Osteocyte (in vitro differentiated cells): ENCODE results near the gene ZNG1A. TPM values are rescaled to one million over a fixed set of nuclear protein-coding genes. Genes with fewer than 3 reads are reported as not detected.
"Not testable (repeated sequence)": the region's sequence is repeated elsewhere in the genome, so short reads cannot be mapped to it uniquely, and the experiment has no call there.

Experiments
- DNase-seq: peaks from one replicate; pipeline ENCODE4 v3.0.0; 2021; ENCODE audit warnings: mixed read lengths; ENCODE audit not compliant: unreplicated experiment; ENCODE audit errors: extremely low spot score
- H3K27ac Mint-ChIP-seq: one replicate; pipeline ENCODE4 v1.8.0; 2021; ENCODE audit warnings: mild to moderate bottlenecking, mixed read lengths; ENCODE audit not compliant: unreplicated experiment
- H3K27me3 Mint-ChIP-seq: one replicate; pipeline ENCODE4 v1.8.0; 2021; ENCODE audit warnings: mixed read lengths; ENCODE audit not compliant: unreplicated experiment
- H3K36me3 Mint-ChIP-seq: one replicate; pipeline ENCODE4 v1.8.0; 2021; ENCODE audit warnings: mixed read lengths; ENCODE audit not compliant: unreplicated experiment
- H3K4me1 Mint-ChIP-seq: one replicate; pipeline ENCODE4 v1.8.0; 2021; ENCODE audit warnings: mixed read lengths; ENCODE audit not compliant: unreplicated experiment
- H3K4me3 Mint-ChIP-seq: one replicate; pipeline ENCODE4 v1.8.0; 2021; ENCODE audit warnings: mild to moderate bottlenecking, moderate library complexity, mixed read lengths; ENCODE audit not compliant: unreplicated experiment
- H3K9me3 Mint-ChIP-seq: one replicate; pipeline ENCODE4 v1.8.0; 2021; ENCODE audit warnings: mixed read lengths; ENCODE audit not compliant: unreplicated experiment
- total RNA-seq: library from RNA; stranded (reverse); gene quantifications from 2 replicates; pipeline ENCODE4 v1.2.1, GENCODE V29; 2021

ZNG1A gene
- total RNA-seq, 1 donor from 2014 or later: 26.3 TPM

GRCh38 chr9:86697-87096, 92.2 kb downstream of the ZNG1A start:
- H3K27ac Mint-ChIP-seq, H3K4me3 Mint-ChIP-seq, DNase-seq, H3K9me3 Mint-ChIP-seq, H3K36me3 Mint-ChIP-seq, H3K4me1 Mint-ChIP-seq: not testable (repeated sequence)
- peaks cover 18% of the 10 kb centered on the region for H3K27me3 Mint-ChIP-seq

- H3K36me3 Mint-ChIP-seq, H3K4me1 Mint-ChIP-seq, H3K4me3 Mint-ChIP-seq, H3K27ac Mint-ChIP-seq, DNase-seq, H3K9me3 Mint-ChIP-seq: not testable (repeated sequence)
- peaks cover 19% of the 10 kb centered on the region for H3K27me3 Mint-ChIP-seq
Observed at GRCh38 chr9:82932-83689, 95.7 kb downstream of the ZNG1A start.

GRCh38 chr9:78333-78732, 100.5 kb downstream of the ZNG1A start:
- not testable (repeated sequence) for H3K36me3 Mint-ChIP-seq, H3K27ac Mint-ChIP-seq, H3K4me3 Mint-ChIP-seq, H3K9me3 Mint-ChIP-seq, DNase-seq, H3K4me1 Mint-ChIP-seq
- peaks cover 16% of the 10 kb centered on the region for H3K27me3 Mint-ChIP-seq

- not testable (repeated sequence) for DNase-seq, H3K4me3 Mint-ChIP-seq, H3K36me3 Mint-ChIP-seq, H3K4me1 Mint-ChIP-seq, H3K9me3 Mint-ChIP-seq, H3K27ac Mint-ChIP-seq
- H3K27me3 Mint-ChIP-seq: peaks cover 16% of the 10 kb centered on the region
Observed at GRCh38 chr9:76389-76788, 102.5 kb downstream of the ZNG1A start.

- not testable (repeated sequence) for H3K9me3 Mint-ChIP-seq, DNase-seq, H3K36me3 Mint-ChIP-seq, H3K27ac Mint-ChIP-seq, H3K4me1 Mint-ChIP-seq
- H3K4me3 Mint-ChIP-seq: peak overlapping the region; percentile 65
- H3K27me3 Mint-ChIP-seq: peaks cover 12% of the 10 kb centered on the region
Observed at GRCh38 chr9:73900-74525, 104.8 kb downstream of the ZNG1A start.

GRCh38 chr9:73076-73899, 105.6 kb downstream of the ZNG1A start:
- DNase-seq, H3K27ac Mint-ChIP-seq, H3K36me3 Mint-ChIP-seq, H3K4me1 Mint-ChIP-seq, H3K9me3 Mint-ChIP-seq: not testable (repeated sequence)
- peaks cover 12% of the 10 kb centered on the region for H3K27me3 Mint-ChIP-seq
- H3K4me3 Mint-ChIP-seq: peak overlapping the region; percentile 65

Other genes with a start within 250 kb of the ZNG1A start
- gene WASHC1, start 149.6 kb downstream of the ZNG1A start, total RNA-seq: 15.0 and 15.5 TPM in 2 replicates
- gene FOXD4, start 60.6 kb downstream of the ZNG1A start, total RNA-seq: 0.24 and 0.43 TPM in 2 replicates
- gene DOCK8, start 35.8 kb upstream of the ZNG1A start, total RNA-seq: not detected in 2 replicates